Fibroblast of skin of right quadriceps (primary cell): ENCODE measurements around the gene DENND4A.

Experiments
- DNase-seq: peaks from one replicate; pipeline ENCODE4 v3.0.0-alpha.2; 2013

DENND4A gene

DNA sequence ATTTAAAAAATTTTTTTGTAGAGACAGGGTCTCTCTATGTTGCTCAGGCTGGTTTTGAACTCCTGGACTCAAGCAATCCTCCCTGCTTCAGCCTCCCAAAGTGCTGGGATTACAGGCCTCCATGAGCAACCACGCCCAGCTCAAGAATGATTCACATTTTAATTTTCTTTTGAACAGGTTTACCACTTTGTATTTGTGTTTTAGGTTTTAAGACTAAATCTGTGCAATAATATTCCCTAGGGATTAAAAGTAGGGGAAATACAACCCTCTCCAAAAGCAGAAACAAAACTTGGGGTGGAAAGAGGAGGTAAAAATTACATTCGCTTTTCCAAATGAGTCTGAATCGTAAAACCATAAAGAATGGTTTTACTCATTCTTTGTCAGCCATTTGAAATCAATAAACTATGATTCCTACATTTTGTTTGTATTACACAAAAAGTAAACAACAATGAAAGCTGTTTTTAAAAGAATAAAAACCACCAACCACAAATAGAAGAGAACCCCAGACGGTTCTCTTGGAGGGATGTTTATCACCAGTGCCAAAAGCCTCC, 132.5 kb downstream of the DENND4A start:
- DNase-seq, result no peak

GRCh38 chr15:65655457-65655856, 136.6 kb downstream of the DENND4A start:
- DNase-seq, result no peak

- peak; percentile 48 for DNase-seq
These were observed 137.1 kb downstream of the DENND4A start for GRCh38 chr15:65655026-65655425.

- peak; percentile 30 for DNase-seq
These were observed 138.1 kb downstream of the DENND4A start for GRCh38 chr15:65653801-65654521.

- peak; percentile 50 for DNase-seq
These were observed 138.8 kb downstream of the DENND4A start for GRCh38 chr15:65653341-65653740.

DNA sequence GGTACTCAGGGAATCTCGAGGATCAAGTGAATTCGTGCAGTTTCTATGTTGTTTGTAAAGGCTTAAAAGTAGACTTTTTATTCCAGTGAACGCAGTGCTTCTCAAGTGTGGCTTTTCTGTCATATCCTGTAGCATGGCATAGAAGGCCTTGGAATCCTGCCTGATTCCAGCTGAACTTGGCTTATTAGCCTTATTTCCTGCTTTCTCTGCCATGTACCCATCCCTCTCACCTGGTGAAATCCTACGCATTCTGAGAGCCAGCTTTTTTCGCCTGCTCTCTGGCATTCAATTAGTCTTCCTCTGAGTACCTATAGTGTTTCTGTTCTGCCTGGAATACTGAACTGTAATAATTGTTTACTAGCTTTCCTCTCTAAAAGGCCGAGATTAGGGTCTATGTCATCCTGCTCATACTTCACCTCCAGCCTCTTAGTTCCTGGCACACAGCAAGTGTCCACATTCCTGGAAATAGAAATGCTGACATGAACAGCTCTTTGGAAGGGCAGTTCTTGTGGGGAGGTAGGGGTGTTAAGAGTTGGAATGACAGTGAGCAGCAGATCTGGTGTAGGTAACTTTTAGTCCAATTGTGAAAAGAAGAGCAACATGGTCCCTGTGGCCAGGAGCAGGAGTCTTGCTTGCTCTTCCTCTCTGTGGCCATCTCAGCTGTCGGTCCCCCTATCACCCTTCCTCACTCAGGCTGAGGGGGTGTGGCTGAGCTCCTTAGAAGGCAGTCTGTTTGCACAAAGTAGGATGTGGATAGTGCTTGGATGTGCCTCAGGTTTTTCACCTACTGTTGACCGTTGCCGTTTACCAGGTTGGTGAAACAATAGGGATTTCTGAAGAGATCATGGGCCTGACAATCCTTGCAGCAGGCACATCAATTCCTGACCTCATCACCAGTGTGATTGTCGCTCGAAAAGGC, 140.0 kb downstream of the DENND4A start:
- no peak for DNase-seq

DNA sequence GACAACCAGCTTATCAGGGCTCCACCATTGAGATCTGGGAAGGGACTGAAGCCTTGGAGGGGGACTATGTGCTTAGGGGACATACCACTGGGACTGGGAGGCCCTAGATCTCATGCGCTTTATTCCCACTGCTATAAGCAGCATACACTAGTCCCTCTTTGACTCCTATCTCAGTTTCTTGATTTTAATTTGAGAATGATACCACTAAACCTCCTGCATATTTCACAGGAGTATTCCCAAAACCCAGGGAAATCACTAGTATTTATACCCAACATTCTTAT, 141.1 kb downstream of the DENND4A start:
- DNase-seq, result no peak

- DNase-seq, result no peak
These were observed 141.6 kb downstream of the DENND4A start for GRCh38 chr15:65650312-65651041.

DNA sequence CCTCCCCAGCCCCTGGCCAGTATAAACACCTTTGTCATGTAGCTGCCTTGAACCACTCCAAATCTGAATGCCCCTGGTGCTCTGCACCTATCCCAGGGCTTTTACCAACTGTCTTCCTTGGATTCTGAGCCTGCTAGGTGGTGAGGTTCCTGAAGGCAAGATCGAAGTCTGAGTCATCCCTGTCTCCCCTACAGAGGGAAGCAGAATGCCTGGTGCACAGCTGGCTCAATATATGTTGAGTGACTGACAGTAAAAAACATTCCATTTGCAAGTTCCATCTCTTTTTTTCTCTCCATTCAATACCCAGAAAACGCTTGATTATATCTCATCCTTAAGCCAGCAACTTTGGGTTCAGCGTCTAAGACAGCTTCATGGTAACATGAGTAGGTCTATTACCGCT, 145.6 kb downstream of the DENND4A start:
- DNase-seq, result peak; percentile 43

DNA sequence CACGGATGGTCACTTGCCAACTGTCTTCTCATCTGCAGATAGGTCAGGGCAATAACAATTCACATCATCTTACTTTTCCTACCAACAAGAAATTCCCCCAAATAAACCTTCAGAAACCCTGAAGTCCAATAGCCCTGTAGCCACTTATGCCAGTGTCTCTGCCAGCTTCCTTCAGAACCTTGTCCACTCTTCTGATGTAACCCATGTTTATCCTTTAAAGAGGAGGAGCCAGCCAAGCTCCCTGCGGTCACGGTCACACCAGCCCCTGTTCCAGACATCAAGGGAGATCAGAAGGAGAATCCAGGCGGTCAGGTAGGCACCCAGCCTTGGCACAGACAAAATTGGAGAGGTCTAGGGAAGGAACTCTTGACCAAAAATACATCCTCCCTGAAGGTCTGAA, 146.7 kb downstream of the DENND4A start:
- DNase-seq, result no peak

- DNase-seq, result no peak
These were observed 147.8 kb downstream of the DENND4A start for GRCh38 chr15:65644282-65644681.

DNA sequence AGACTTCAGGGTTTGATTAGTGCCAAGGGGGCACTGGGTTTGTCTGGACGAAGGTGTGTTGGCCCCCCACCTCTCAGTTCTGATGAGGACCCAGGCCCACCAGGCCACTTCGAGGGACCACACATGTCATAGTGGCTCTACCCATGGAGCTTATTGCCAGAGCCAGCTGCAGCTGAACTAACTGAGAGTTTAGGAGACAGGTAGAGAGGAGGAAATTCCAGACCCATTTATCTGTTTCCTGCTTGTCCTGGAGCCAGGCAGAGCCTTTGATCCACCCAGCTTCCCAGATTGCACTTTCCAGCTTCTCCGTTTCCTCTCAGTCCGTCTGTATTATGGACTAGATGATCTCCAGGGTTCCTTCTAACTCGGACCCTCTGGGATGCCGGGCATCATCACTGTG, 149.5 kb downstream of the DENND4A start:
- DNase-seq, result no peak

DNA sequence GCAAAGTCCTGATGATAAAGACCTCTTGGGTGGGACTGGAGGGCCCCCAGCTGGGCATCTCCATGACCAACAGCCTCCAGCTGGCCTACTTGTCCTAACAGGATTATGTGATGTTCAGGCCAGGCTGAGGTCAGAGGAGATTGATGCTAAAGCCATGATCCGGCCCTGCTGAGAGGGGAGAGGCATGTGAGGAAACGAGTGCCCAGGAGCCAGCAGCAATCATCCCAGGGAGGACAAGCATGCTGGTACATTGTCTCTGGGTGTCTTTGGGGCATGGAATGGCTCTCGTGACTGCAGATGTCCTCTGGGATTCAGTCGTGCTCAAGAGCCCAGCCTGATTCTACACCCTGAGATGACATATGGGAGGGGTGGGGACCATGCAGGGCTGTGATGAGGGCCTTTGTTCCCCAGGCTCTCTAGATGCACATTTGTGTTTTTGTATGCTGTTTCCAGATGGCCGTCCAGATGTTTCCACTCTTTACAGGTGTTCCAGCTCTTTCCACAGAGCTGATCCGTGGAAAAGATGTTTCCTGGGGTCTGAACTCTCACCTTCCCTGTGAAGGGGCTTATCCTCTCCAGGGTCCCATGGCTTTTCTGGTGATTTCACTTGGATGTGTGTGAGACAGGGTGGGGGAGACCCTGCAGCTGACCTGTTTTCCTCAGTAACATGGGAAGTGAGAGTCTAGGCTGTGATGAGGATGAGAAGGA, 150.2 kb downstream of the DENND4A start:
- no peak for DNase-seq

DNA sequence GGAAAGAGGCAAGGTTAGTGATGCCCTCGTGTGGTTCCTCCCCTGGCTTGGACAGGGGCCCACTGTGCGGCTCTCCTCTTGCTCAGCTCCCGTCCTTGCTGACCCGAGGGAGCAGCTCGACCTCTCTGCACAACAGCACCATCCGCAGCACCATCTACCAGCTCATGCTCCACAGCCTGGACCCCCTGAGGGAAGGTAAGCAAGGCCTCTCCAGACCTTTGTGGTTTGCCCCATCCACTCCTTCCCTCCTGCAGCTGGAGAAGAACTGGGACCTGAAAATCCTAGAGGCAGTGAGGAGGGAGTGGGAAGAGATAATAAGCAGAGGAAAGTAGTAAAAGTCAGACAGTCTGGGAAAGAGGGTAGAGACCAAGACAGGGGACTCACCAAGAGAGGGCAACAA, 152.6 kb downstream of the DENND4A start:
- no peak for DNase-seq

DNA sequence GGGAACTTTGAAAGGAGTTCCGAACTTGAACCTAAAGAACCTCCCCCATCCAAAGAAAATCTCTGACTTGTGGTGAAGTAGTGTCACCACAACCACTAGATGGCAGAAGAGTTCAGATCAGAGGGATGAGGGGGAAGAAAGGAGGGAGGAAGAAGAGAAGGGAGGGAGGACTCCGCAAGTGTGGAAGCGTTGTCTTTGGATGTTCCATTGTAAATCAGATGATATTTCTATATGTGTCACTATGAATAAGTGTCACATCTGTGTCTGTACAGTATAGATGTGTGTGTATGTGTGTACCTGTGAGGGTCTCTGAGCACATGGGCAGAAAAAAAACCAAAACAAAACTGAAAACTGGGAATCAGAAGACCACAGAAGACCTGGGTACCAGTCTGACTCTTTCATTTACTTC, 153.4 kb downstream of the DENND4A start:
- peak; percentile 83 for DNase-seq

DNA sequence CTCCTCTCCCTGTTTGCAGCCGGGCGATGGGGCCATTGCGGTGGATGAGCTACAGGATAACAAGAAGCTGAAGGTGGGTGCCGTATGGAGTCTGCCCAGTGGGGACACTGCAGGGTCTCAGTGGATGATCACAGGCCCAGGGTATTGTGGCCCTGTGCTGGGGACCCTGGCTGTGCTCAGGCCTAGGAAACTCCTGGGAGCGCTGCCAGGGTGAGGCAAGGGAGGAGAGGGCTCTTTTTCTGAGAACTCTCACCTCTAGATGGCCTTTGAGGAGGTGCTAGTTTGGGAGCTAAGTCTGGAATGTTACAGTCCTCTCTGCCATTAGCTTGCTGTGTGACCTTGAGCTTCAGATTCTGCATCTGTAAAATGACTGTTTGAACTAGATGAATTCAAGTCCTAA, 154.0 kb downstream of the DENND4A start:
- no peak for DNase-seq

- no peak for DNase-seq
These were observed 157.7 kb downstream of the DENND4A start for GRCh38 chr15:65634356-65634755.

GRCh38 chr15:65633752-65634151, 158.3 kb downstream of the DENND4A start:
- DNase-seq, result no peak

DNA sequence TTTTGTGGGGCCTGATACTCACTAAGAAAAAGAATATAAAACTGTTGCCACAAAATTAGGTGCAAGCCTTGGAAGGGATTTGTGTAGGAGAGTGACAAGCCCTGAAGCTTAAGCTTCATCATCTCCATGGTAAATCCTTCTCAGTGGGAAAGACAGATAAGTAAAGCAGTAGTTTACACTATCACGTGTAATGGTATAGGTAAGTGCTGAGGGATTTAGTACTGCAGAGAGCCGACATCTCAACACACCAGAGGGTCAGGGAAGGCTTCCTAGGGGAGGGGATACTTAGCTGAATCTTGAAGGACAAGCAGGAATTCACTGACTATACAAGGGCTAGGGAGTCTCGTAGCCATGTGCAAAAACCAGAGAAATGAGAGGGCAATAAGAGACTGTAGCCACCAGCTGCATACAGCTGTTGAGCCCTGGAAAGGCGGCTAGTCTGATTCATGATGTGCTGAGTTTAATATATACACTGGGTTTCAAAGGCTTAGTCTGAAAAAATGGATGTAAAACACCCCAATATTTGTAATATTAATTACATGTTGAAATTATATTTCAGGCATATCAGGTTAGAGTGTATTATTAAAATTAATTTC, 159.2 kb downstream of the DENND4A start:
- no peak for DNase-seq

DNA sequence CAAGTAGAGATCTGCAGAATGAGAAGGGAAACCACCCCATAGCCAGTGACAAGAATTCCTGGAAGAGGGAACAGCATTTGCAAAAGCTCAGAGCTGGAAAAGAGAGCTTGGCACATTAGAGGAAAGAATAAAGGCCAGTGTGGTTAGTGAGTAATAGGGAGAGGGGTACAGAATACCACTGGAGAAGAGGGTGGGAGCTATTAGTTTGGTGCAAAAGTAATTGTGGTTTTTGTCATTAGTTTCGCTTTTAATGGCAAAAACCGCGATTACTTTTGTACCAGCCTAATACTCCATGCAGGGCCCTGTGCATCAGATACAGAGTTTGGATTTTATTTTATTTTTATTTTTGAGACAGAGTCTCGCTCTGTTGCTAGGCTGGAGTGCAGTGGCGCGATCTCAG, 160.6 kb downstream of the DENND4A start:
- no peak for DNase-seq

- DNase-seq, result no peak
These were observed 161.3 kb downstream of the DENND4A start for GRCh38 chr15:65630760-65631159.

DNA sequence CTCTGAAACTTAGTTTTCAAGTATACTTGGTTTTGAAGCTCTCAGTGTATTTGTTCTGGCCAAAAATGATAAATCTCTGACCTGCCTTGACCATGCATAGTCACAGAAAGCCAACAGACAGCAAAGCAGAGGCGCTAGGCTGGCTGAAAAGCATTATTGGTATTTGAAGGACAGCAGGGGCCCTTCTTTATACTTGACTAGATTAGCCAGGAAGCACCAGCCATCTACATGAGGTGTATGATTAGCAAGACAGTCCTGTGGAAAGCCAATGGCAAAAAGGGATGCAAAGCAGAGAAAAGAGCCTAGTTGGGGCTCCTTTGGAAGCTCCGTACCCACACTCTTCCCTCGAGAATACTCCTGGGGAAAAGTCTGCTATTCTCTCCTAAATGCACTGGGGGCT, 162.5 kb downstream of the DENND4A start:
- no peak for DNase-seq
